T1000 (cell line): ENCODE results near the gene ZBTB9.
"Not testable (repeated sequence)": the region's sequence is repeated elsewhere in the genome, so short reads cannot be mapped to it uniquely, and the experiment has no call there.

Experiments used
- DNase-seq: peaks from one replicate; lab custom pipeline; 2025; ENCODE audit warnings: mixed read lengths; lab: John Stamatoyannopoulos, UW

Gene ZBTB9

DNA sequence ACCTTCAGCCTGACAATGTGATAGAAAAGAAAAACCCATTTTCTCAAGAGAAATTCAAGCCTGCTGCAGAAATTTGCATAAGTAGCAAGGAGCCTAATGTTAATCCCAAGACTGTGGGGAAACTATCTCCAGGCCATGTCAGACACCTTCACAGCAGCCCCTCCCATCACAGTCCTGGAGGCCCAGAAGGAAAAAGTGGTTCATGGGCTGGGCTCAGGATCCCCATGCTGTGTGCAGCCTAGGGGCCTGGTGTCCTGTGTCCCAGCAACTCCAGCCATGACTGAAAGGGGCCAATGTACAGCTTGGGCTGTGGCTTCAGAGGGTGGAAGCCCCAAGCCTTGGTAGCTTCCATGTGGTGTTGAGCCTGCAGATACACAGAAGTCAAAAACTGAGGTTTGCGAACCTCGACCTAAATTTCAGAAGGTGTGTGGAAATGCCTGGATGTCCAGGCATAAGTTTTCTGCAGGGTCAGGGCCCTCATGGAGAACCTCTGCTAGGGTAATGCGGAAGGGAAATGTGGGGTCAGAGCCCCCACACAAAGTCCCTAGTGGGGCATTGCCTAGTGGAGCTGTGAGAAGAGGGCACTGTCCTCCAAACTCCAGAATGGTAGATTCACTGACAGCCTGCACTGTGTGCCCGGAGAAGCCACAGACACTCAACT is 11.8 kb downstream of the ZBTB9 start:
- no peak for DNase-seq

DNA sequence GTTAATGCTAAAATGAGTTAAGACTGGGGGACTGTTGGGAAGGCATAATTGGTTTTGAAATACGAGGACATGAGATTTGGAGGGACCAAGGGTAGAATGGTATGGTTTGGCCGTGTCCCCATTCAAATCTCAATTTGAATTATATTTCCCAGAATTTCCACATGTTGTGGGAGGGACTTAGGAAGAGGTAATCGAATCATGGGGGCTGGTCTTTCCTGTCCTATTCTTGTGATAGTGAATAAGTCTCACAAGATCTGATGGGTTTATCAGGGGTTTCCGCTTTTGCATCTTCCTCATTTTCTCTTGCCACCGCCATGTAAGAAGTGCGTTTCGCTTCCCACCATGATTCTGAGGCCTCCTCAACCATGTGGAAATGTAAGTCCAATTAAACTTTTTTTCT is 12.7 kb downstream of the ZBTB9 start:
- no peak for DNase-seq

DNA sequence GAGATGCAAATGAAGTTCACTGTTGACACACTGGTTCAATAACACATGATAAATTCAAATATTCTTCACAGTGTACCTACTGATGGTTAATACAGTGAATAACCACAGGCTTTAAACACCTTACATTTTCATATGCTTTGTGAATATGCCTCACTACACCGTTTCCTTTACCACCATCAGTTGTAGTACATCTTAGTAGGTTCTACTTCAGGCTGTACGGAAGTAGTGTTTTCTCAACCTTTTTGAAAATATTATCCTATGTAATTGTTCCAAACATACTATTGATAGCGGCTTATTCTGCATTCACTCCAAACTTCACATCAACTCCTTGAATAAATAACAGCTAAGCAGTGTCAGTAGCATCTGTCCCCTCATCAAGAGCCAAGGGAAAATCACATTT is 15.3 kb downstream of the ZBTB9 start:
- DNase-seq: no peak

DNA sequence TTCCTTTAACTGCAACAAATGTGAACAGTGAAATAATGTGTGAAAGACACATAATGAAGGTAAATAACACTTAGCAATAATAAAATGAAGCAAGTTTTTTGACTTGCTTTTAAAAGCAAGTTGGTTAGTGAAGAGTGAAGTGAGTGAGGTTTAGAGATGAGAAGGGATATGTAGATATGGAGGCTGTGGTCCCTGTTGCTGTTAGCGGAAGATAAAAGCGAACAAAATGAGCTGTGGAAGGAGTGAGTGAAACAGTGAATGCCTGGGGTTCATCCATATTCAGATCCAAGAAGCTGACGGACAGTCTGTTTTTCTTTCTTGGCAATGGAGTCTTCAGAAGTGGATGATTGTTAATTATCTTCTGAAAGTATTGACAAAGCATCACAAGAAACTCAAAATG is 23.5 kb downstream of the ZBTB9 start:
- DNase-seq: no peak

DNA sequence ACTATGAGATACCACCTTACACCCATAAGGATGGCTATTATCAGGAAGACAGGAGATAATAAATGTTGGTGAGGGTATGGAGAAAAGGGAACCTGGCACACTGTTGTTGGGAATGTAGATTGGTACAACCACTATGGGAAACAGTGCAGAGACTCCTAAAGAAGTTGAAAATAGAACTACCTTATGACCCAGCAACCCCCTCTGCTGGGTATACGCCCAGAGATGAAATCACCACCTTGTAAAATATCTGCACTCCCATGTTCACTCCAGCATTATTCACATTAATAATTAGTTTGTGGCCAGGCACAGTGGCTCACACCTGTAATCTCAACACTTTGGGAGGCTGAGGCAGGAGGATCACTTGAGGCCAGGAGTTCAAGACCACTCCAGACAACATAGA is 26.8 kb downstream of the ZBTB9 start:
- DNase-seq: no peak

DNA sequence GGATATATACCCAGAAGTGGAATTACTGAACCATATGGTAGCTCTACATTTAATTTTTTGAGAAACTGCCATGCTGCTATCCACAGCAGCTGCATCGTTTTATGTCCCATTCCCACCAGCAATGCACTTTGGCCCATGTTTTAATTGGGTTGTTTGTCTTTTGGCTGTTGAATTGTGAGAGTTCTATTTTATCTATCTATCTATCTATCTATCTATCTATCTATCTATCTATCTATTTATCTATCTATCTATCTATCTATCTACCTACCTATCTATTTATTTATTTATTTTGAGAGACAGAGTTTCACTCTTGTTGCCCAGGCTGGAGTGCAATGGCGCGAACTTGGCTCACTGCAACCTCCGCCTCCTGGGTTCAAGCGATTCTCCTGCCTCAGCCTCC is 28.2 kb downstream of the ZBTB9 start:
- not testable (repeated sequence) for DNase-seq

DNA sequence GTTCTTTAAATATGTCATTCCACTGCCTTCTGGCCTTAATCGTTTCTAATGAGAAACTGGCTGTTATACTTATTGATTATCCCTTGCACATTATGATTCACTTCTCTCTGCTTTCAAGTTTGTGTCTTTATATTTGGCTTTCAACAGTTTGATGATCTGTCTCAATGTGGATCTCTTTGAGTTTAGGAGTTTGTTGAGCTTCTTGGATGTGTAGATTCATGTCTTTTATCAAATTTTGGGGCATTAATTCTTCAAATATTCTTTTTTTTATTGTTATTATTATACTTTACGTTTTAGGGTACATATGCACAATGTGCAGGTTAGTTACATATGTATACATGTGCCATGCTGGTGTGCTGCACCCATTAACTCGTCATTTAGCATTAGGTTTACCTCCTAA is 29.3 kb downstream of the ZBTB9 start:
- DNase-seq: no peak

DNA sequence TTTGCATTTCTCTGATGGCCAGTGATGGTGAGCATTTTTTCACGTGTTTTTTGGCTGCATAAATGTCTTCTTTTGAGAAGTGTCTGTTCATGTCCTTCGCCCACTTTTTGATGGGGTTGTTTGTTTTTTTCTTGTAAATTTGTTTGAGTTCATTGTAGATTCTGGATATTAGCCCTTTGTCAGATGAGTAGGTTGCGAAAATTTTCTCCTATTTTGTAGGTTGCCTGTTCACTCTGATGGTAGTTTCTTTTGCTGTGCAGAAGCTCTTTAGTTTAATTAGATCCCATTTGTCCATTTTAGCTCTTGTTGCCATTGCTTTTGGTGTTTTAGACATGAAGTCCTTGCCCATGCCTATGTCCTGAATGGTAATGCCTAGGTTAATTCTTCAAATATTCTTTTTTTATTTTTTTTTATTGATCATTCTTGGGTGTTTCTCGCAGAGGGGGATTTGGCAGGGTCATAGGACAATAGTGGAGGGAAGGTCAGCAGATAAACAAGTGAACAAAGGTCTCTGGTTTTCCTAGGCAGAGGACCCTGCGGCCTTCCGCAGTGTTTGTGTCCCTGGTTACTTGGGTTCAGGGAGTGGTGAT is 30.4 kb downstream of the ZBTB9 start:
- not testable (repeated sequence) for DNase-seq

DNA sequence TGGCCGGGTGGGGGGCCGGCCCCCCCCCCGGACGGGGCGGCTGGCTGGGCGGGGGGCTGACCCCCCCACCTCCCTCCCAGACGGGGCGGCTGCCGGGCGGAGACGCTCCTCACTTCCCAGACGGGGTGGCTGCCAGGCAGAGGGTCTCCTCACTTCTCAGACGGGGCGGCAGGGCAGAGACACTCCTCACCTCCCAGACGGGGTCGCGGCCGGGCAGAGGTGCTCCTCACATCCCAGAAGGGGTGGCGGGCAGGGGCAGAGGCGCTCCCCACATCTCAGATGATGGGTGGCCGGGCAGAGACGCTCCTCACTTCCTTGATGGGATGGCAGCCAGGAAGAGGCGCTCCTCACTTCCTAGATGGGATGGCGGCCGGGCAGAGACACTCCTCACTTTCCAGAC is 31.3 kb downstream of the ZBTB9 start:
- DNase-seq: not testable (repeated sequence)

DNA sequence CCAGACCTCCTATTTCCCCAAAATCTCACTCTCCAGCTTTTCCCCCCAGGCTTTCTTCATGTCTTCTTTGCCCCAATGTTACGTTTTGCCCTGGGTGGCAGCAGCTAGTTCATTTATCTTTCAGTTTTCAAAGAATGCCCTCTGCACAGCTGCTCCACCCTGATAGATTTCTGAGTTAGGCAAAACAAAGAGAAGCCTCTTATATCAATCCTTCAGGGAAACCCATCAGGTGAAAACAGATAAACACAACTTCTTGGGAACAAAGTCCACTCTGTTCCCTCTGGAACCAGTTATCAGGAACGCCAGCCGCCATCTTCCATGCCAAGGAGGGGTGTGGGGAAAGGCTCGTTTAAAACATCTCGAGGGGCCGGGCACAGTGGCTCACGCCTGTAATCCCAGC is 34.0 kb downstream of the ZBTB9 start:
- DNase-seq: no peak

DNA sequence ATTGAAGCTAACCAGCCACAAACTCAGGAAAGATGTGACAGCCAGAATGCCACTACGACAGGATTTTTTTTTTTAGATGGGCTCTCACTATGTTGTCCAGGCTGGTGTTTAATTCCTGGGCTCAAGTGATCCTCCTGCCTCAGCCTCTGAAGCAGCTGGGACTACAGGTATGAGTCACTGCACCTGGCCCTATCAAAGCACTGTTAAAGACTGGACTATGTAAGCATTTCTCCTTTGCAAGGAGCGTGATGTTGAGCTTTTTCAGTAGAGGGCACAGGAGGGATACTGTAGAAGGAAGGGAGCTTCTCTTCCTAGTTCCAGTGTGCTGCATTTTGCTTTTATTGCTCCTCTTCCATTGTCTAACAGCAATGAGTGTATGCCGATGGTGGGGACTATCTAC is 35.8 kb downstream of the ZBTB9 start:
- no peak for DNase-seq

DNA sequence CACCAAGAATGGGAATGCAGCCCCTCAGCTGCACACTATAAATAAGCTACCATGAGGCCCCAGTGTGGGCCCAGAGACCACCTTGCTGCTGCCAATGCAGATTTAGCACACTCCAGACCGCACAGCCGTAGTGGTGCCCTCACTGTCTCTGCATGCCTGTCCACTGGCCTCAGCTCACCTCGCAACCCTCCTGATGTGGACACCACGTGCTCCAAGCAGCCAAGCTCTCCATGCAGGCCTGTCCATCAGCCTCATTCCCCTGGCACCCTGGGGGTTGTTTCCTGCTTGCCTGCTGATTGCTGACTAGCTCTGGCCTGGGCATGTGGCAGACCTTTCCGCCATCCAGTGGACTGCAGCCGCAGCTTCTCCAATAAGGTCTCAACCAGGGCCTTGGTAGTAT is 36.2 kb downstream of the ZBTB9 start:
- DNase-seq: no peak

DNA sequence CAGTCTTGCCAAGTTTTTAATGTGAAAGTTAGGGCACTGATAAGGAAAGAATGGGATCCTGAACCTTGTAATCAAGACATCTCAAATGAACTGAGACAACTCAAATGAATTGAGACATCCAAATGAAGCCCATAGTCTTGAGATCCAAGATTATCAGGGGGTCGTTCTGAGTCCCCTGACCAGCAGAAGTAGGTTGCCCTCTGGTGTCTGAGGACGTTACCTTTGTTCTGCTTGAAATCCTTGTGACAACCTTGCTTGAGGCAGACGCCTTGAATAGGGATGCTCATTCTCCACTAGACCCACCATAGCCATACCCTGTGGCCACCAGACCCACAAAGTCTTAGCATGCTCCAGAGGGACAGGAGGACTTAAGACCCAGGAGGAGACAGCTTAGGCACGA is 37.7 kb downstream of the ZBTB9 start:
- DNase-seq: no peak

DNA sequence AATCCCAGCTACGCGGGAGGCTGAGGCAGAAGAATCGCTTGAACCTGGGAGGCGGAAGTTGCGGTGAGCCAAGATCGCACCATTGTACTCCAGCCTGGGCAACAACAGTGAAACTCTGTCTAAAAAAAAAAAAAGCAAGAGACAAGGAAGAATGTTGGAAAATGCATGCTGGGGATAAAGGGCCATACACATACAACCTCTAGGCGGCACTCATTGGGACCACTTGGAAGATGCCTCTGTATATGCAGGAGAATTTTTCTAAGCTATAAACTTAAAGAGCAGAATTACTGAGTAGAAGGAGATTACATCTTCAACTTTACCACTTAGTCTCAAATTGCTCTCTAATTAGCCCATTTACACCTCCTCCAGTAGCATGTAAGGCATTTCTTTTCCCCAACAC is 42.8 kb downstream of the ZBTB9 start:
- DNase-seq: no peak

DNA sequence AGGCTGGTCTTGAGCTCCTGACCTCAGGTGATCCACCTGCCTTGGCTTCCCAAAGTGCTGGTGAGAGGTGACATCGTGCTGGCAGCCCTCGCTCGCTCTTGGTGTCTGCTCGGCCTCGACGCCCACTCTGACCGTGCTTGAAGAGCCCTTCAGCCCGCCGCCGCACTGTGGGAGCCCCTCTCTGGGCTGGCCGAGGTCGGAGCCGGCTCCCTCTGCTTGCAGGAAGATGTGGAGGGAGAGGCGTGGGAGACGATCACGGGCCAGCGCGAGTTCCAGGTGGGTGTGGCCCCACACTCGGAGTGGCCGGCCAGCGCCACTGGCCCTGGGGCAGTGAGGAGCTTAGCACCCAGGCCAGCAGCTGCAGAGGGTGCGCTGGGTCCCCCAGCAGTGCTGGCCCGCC is 48.1 kb downstream of the ZBTB9 start:
- no peak for DNase-seq

DNA sequence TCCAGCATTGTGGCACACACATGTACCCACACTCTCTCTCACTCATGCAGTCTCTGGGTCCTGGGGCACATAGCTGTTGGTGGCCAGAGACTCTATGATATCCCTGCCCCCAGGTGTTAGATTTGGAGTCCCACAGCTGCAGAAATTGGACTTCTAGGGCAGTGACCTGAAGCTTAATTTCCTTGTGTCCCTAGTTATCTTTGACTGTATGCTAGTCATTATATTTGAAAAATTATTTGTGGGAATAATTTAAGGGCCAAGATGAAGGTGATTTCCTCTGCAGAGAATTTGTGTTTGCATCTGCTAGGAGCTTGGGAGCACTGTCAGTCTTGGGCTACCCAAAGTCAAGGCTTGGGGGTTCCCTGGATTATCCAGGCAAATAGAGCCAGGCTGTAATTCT is 50.1 kb downstream of the ZBTB9 start:
- DNase-seq: no peak

DNA sequence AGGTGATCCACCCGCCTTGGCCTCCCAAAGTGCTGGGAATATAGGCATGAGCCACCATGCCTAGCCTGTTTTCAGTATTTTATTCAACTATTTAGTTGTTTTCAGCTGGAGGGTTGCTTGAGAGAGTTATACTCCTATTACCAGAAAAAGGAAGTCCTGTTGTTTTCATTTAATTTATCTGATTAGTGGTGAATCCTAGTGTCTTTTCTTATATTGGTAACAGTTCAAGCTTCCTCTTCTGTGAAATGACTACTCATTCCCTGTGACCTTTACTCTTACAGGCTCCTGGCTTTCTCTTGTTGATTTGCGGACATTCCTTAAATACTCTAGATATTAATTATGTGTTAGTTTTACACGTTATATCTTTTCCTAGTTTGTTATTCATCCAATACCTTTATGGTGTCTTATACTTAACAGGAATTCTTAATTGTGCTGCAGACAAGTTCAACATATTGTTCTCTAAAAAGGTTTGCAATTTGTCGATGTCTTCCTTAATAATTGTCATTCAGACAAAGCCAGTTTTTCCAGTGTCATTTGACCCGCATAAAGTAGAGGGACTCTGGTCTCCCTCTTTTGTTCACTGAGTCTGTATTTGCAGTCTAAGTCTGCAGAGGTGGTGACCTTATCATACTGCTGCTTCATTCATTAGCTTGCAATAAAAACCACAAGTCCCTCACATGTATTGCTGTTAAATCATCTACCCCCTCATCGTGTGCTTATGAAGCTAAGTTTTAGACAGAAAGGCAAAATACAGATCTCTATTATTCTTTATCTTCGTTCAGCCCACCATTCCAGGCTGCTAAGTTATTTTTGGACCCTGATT is 51.4 kb downstream of the ZBTB9 start:
- DNase-seq: no peak
